Mesothelial cell of epicardium (in vitro differentiated cells): ENCODE data around the gene CCL1. TPM values are rescaled to one million over a fixed set of nuclear protein-coding genes. Genes with fewer than 3 reads are reported as not detected.

Source experiments
- DNase-seq, 2 experiments: peaks; one replicate each; pipeline ENCODE4 v3.0.0; 2021; ENCODE audit warnings: low spot score in 2 of 2; ENCODE audit not compliant: unreplicated experiment in 2 of 2
- H3K27ac Mint-ChIP-seq: 2 replicates; pipeline ENCODE4 v1.8.0; 2021; ENCODE audit warnings: mixed read lengths
- H3K27me3 Mint-ChIP-seq: 2 replicates; pipeline ENCODE4 v1.8.0; 2021; ENCODE audit warnings: low read depth, mixed read lengths
- H3K36me3 Mint-ChIP-seq: 2 replicates; pipeline ENCODE4 v1.8.0; 2021; ENCODE audit warnings: mixed read lengths
- H3K4me1 Mint-ChIP-seq: 2 replicates; pipeline ENCODE4 v1.8.0; 2021; ENCODE audit warnings: mixed read lengths
- H3K4me3 Mint-ChIP-seq: 2 replicates; pipeline ENCODE4 v1.8.0; 2021; ENCODE audit warnings: mild to moderate bottlenecking, moderate library complexity, mixed read lengths
- H3K9me3 Mint-ChIP-seq: 2 replicates; pipeline ENCODE4 v1.8.0; 2021; ENCODE audit warnings: mixed read lengths
- CTCF ChIP-seq: fragments of 200-600 bp; sonication (generic); IDR thresholded peaks from one replicate; pipeline ENCODE4 v1.5.0; 2021; ENCODE audit warnings: antibody characterized with exemption; ENCODE audit not compliant: unreplicated experiment
- total RNA-seq: library from RNA; stranded (reverse); gene quantifications from 3 replicates; pipeline ENCODE4 v1.2.1, GENCODE V29; 2021

Gene CCL1
- total RNA-seq, 1 donor from 2014 or later = not detected

- Mint-ChIP-seq H3K9me3 (no peaks in the 10 kb centered on the region), H3K4me3 (no peak overlapping the region), H3K36me3 (no peaks in the 10 kb centered on the region), H3K4me1 (no peaks in the 10 kb centered on the region), H3K27me3 (peaks cover 60% of the 10 kb centered on the region), H3K27ac (no peak overlapping the region)
- peak; percentile 47 for TF ChIP-seq CTCF
- DNase-seq = no peak
These were observed 34.2 kb upstream of the CCL1 start for GRCh38 chr17:34397265-34397664.

- Mint-ChIP-seq H3K9me3 (no peaks in the 10 kb centered on the region), H3K4me1 (no peaks in the 10 kb centered on the region), H3K27ac (no peak overlapping the region), H3K36me3 (no peaks in the 10 kb centered on the region), H3K4me3 (no peak overlapping the region), H3K27me3 (peaks cover 51% of the 10 kb centered on the region)
- DNase-seq = no peak
- no peak for TF ChIP-seq CTCF
These were observed 30.4 kb upstream of the CCL1 start for GRCh38 chr17:34393401-34393800.

GRCh38 chr17:34391241-34391640 lies 28.2 kb upstream of the CCL1 start:
- Mint-ChIP-seq H3K4me3 (no peak overlapping the region), H3K9me3 (no peaks in the 10 kb centered on the region), H3K27ac (no peak overlapping the region), H3K27me3 (peaks cover 40% of the 10 kb centered on the region), H3K4me1 (no peaks in the 10 kb centered on the region), H3K36me3 (no peaks in the 10 kb centered on the region)
- no peak for TF ChIP-seq CTCF
- no peak for DNase-seq

GRCh38 chr17:34390649-34391048 lies 27.6 kb upstream of the CCL1 start:
- Mint-ChIP-seq H3K4me1 (no peaks in the 10 kb centered on the region), H3K4me3 (no peak overlapping the region), H3K27ac (no peak overlapping the region), H3K9me3 (no peaks in the 10 kb centered on the region), H3K27me3 (peaks cover 45% of the 10 kb centered on the region), H3K36me3 (no peaks in the 10 kb centered on the region)
- no peak for TF ChIP-seq CTCF
- no peak for DNase-seq

GRCh38 chr17:34389126-34389750 lies 26.2 kb upstream of the CCL1 start:
- Mint-ChIP-seq H3K36me3 (no peaks in the 10 kb centered on the region), H3K27ac (no peak overlapping the region), H3K4me3 (no peak overlapping the region), H3K27me3 (peaks cover 43% of the 10 kb centered on the region), H3K9me3 (no peaks in the 10 kb centered on the region), H3K4me1 (no peaks in the 10 kb centered on the region)
- DNase-seq = no peak
- no peak for TF ChIP-seq CTCF

- H3K4me3 Mint-ChIP-seq = no peak overlapping the region
- TF ChIP-seq CTCF = no peak
- H3K27ac Mint-ChIP-seq = no peak overlapping the region
- no peaks in the 10 kb centered on the region for H3K9me3 Mint-ChIP-seq
- H3K27me3 Mint-ChIP-seq = peaks cover 52% of the 10 kb centered on the region
- no peaks in the 10 kb centered on the region for H3K4me1 Mint-ChIP-seq
- no peak for DNase-seq
- no peaks in the 10 kb centered on the region for H3K36me3 Mint-ChIP-seq
These were observed 24.5 kb upstream of the CCL1 start for GRCh38 chr17:34387566-34387965.
